HepG2 (cell line): Measurements from ENCODE around the gene DIPK1B. TPM values are rescaled to one million over a fixed set of nuclear protein-coding genes. Genes with fewer than 3 reads are reported as not detected.

Experiments used
- ATAC-seq: fragments of 200-7000 bp; cut with Tn5 transposase; 3 replicates; pipeline ENCODE4 v1.9.1; 2020; ENCODE audit warnings: mild to moderate bottlenecking, moderate library complexity
- BruUV-seq: library from RNA; stranded (reverse); fragments of 400-500 nt; replicated peaks from 2 replicates; lab custom pipeline; 2021; lab: Mats Ljungman, UMichigan
- CTCF ChIA-PET: fragments of 300-600 bp; formaldehyde crosslinking; extraction: SDS; loops from one replicate; lab custom pipeline; 2021; ENCODE audit warnings: low total read pairs, inconsistent platforms, low intra/inter-chr PET ratio; lab: Yijun Ruan, JAX
- POLR2A ChIA-PET: fragments of 350-600 bp; sonication (Branson Sonifier 250); formaldehyde crosslinking; loops from one replicate; lab custom pipeline; 2020; ENCODE audit warnings: antibody characterized with exemption, inconsistent platforms; lab: Yijun Ruan, JAX
- DNase-seq: peaks from one replicate; pipeline ENCODE4 v3.0.0-alpha.2; 2015; ENCODE audit warnings: low spot score
- FAIRE-seq: peaks from 3 replicates; lab custom pipeline; 2011; peaks lifted over from hg19 to GRCh38; lab: Jason Lieb, UNC
- H2AFZ ChIP-seq: one replicate; pipeline ENCODE4 v1.6.1; 2011; ENCODE audit warnings: low read length, inconsistent platforms
- H3K27ac ChIP-seq: fragments of 300-600 bp; 3 replicates; pipeline ENCODE4 v1.8.0; 2011; ENCODE audit warnings: mixed run types, mild to moderate bottlenecking, mixed read lengths, low read length, inconsistent platforms; ENCODE audit not compliant: insufficient read depth; ENCODE audit errors: extremely low read length
- H3K27me3 ChIP-seq, 2 experiments: fragments of 200-600 bp in 1 of 2; 2 replicates in 1 of 2; 3 replicates in 1 of 2; pipeline versions ENCODE4 v1.6.0 to v1.8.0; 2011; ENCODE audit warnings: low read length in 2 of 2, mild to moderate bottlenecking in 2 of 2, moderate library complexity in 2 of 2, inconsistent platforms in 1 of 2; ENCODE audit not compliant: insufficient read depth in 2 of 2, control insufficient read depth in 1 of 2
- H3K36me3 ChIP-seq, 2 experiments: fragments of 200-600 bp in 1 of 2; replicated peaks in 1 of 2; 2 replicates in 1 of 2; 3 replicates in 1 of 2; pipeline versions ENCODE4 v1.5.1 to v1.8.0; 2011; ENCODE audit warnings: low read length in 2 of 2, inconsistent platforms in 1 of 2; ENCODE audit not compliant: insufficient read depth in 2 of 2, control insufficient read depth in 1 of 2
- H3K4me1 ChIP-seq: 2 replicates; pipeline ENCODE4 v1.5.1; 2012; ENCODE audit warnings: low read length, inconsistent platforms; ENCODE audit not compliant: insufficient read depth
- H3K4me2 ChIP-seq: 2 replicates; pipeline ENCODE4 v1.6.0; 2011; ENCODE audit warnings: low read depth, low read length, inconsistent platforms
- H3K4me3 ChIP-seq, 3 experiments: fragments of 200-600 bp in 1 of 3; sonication (generic), shearing (Covaris generic) in 1 of 3; replicated peaks in 1 of 3; 2 replicates each; pipeline ENCODE4 v1.5.1; 2011 to 2016; ENCODE audit warnings: low read length in 3 of 3, inconsistent platforms in 2 of 3, low read depth in 2 of 3, mild to moderate bottlenecking in 2 of 3, control low read depth in 1 of 3, mixed read lengths in 1 of 3; ENCODE audit not compliant: insufficient read depth in 1 of 3
- H3K79me2 ChIP-seq: one replicate; pipeline ENCODE4 v1.6.1; 2011; ENCODE audit warnings: low read length, inconsistent platforms; ENCODE audit not compliant: insufficient read depth
- H3K9ac ChIP-seq: 2 replicates; pipeline ENCODE4 v1.6.0; 2011; ENCODE audit warnings: mild to moderate bottlenecking, low read depth, low read length, inconsistent platforms; ENCODE audit not compliant: insufficient read depth
- H3K9me3 ChIP-seq: 2 replicates; pipeline ENCODE4 v1.5.1; 2012; ENCODE audit warnings: mild to moderate bottlenecking, low read length
- H4K20me1 ChIP-seq: 2 replicates; pipeline ENCODE4 v1.6.0; 2011; ENCODE audit warnings: inconsistent platforms, mild to moderate bottlenecking, low read length, moderate library complexity; ENCODE audit not compliant: insufficient read depth
- ATF7-NPFF ChIP-seq: sonication (generic); formaldehyde crosslinking; IDR thresholded peaks from 2 replicates; pipeline ENCODE4 v1.8.1; 2023; ENCODE audit warnings: mild to moderate bottlenecking, low read depth, missing genetic modification reagents, moderate library complexity
- EZH2 ChIP-seq: conservative IDR thresholded peaks from 2 replicates; pipeline ENCODE4 v1.6.1; 2012; ENCODE audit warnings: mild to moderate bottlenecking, low read depth, low read length, moderate library complexity
- GABPA ChIP-seq, 2 experiments: IDR thresholded peaks; 2 replicates each; pipeline ENCODE4 v1.6.1; 2011 to 2016; ENCODE audit warnings: low read depth in 2 of 2, low read length in 1 of 2, missing biosample characterization in 1 of 2, missing genetic modification characterization in 1 of 2
- KLF12 ChIP-seq: sonication (generic); formaldehyde crosslinking; IDR thresholded peaks from 2 replicates; pipeline ENCODE4 v1.4.0; 2020; ENCODE audit warnings: missing genetic modification reagents, borderline replicate concordance
- WGBS: methylation state at CpG from one replicate; pipeline ENCODE4 v1.1.6; 2017; ENCODE audit warnings: low lambda C conversion rate; 5-methylcytosine and 5-hydroxymethylcytosine counted together
- in situ Hi-C: cut with HindIII; loops from 2 replicates; pipeline ENCODE4 v1.10.0; 2017; ENCODE audit warnings: low pct_unique_long_range_greater_than_20kb; ENCODE audit not compliant: extremely low pct_ligation_motif_present
- intact Hi-C: fragments of 100-400 bp; cut with micrococcal nuclease; formaldehyde crosslinking; loops from one replicate; pipeline ENCODE4 v1.10.0; 2022; ENCODE audit not compliant: unreplicated experiment
- polyA plus RNA-seq, 8 experiments: library from polyadenylated mRNA; depleted of rRNA in 3 of 8; stranded (reverse) in 7 of 8; unstranded in 1 of 8; fragments of >200 nt; fragmentation: Illumina TruSeq in 4 of 8; extraction: Trizol in 4 of 8; gene quantifications; 2 replicates each; pipeline versions ENCODE4 v1.2.1 to v1.2.3, GENCODE V29; 2011 to 2016; ENCODE audit warnings: low read depth in 4 of 8, missing spikeins in 1 of 8, mixed read lengths in 1 of 8; ENCODE audit not compliant: insufficient read depth in 1 of 8
- total RNA-seq, 5 experiments: library from RNA; depleted of rRNA; stranded (reverse); fragments of >200 nt; fragmentation: Illumina TruSeq; extraction: Trizol; gene quantifications; 2 replicates each; pipeline ENCODE4 v1.2.3, GENCODE V29; 2016; ENCODE audit warnings: low read depth in 1 of 5

The DIPK1B gene
- total and polyA plus RNA-seq, 2 of the 13 experiments (the other 11 are each of a cell fraction or from before 2014, with no cell fraction given): 0.18 to 3.9 TPM

DNA sequence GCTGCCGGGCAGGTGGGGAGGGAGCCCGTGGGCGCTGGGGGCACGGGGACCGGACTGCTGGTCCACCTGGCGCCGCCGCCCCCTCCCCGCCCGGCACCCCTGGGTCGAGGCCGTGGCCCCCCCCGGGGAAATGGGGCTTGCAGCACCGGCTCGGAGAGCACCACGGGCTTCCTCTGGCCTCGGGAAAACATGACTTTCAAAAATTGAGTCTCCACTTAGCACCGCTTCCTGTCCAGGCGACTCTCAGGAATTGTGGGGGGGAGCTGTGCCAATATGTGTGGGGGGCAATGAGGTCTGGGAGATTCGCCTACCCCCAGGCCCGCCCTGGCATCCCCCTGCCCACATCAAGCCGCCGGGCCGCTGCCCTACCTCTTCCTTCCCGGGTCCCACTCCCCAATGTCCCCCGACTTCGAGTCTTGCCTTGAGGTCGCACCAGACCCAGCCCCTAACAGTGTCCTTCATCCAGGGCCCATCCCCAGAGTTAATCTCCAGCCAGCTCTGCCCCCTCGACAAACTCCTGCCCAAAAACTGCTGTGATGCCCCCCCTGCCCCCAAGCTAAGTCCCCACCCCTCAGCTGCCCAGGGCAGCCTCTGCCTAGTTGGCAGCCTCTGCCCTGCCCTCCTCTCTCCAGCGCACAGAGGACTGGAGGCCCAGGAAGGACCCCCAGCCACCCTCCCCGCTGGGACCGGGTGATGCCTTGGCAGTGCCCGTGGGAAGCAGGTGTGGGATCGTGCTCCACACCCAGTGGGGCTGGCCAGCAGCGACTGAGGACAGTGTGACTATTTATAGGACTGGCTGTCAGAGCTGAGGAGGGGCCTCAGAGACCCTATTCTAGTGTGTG is 45.8 kb upstream of the DIPK1B start:
- in situ Hi-C loops: no loop called here
- 34% methylated on average over 13 of the region's 35 CpGs for WGBS
- ATAC-seq: no peak
- Histone ChIP-seq H3K4me3 (peak overlapping the region in 1 of 3 experiments; percentile 33; a peak in 1 of 6 replicates), H3K9ac (no peak overlapping the region), H3K9me3 (no peaks in the 10 kb centered on the region)
- TF ChIP-seq EZH2 (peak; percentile 61; the same call in 1 of the 2 replicates), ATF7-NPFF (CRISPR knock-in tag) (no peak)
- TF ChIP-seq, all 625 proteins: peak for 1
- H2AFZ ChIP-seq: no peak overlapping the region
- DNase-seq (no peak), FAIRE-seq (no peak)
- CTCF ChIA-PET: no interaction called here
- H3K27ac ChIP-seq: no peak overlapping the region
- peaks cover 28 to 82% of the 10 kb centered on the region in 2 experiments; a peak in 4 of 5 replicates for H3K27me3 ChIP-seq
- POLR2A ChIA-PET: no interaction called here
- H3K79me2 ChIP-seq: no peaks in the 10 kb centered on the region
- intact Hi-C loops: no loop called here
- BruUV-seq: no TSS peak
- no peaks in the 10 kb centered on the region for H3K36me3 ChIP-seq
- H4K20me1 ChIP-seq: 0 out of 2 replicates have a peak, but pooled peaks cover 3% of the 10 kb centered on the region
- H3K4me2 ChIP-seq: no peak overlapping the region; the same call in 1 of the 2 replicates
- peaks cover 16% of the 10 kb centered on the region for H3K4me1 ChIP-seq

DNA sequence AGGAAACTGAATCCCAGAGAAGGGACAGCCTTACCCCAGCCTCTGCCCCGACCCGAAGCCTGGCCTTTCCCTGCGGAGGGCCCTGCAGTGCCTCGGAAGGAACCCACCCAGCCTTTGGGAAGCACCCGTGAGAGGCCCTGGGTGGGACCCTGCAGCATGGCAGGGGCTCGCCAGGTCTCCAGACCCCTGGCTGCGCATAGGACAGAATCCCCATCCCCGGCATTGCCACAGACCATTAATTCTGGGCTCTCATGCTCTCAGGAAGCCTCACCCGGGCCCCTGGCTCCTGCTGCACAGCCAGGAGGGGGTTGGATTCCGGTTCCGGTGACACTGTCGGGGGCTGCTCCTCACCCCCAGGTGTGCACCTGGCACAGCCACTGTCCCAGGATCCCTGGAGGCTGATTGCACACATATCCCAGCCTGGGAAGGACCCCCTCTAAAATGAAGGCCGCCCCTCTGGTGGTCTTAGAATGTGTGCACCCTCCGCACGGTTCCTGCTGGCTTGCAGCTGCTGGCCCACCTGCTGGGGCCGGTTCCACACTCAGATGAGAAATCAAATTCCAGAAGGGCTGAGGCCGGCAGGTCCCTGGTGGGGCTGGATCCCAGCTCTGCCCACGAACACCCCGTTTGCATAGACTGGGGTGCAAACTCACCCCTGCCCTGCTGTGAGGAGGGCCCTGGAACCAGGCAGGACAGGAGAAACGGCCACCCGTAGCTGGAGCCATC is 45.0 kb upstream of the DIPK1B start:
- Histone ChIP-seq H3K4me3 (no peak overlapping the region), H3K9ac (no peak overlapping the region), H4K20me1 (0 out of 2 replicates have a peak, but pooled peaks cover 3% of the 10 kb centered on the region), H3K27me3 (peaks cover 26 to 74% of the 10 kb centered on the region in 2 experiments; a peak in 4 of 5 replicates), H3K4me2 (no peak overlapping the region), H3K27ac (no peak overlapping the region), H3K4me1 (peaks cover 24% of the 10 kb centered on the region), H3K79me2 (no peaks in the 10 kb centered on the region), H3K9me3 (no peaks in the 10 kb centered on the region), H3K36me3 (no peaks in the 10 kb centered on the region), H2AFZ (no peak overlapping the region)
- in situ Hi-C loops (no loop called here), intact Hi-C loops (no loop called here)
- ChIA-PET POLR2A (no interaction called here), CTCF (no interaction called here)
- no TSS peak for BruUV-seq
- 38% methylated on average over 4 of the region's 21 CpGs for WGBS
- ATAC-seq (no peak), FAIRE-seq (no peak), DNase-seq (no peak)
- TF ChIP-seq KLF12 (CRISPR knock-in tag) (no peak), GABPA (IDR thresholded peaks at IDR 0.05; ENCODE audit: low read depth, low read length) (no peak), GABPA (CRISPR knock-in tag; IDR thresholded peaks at IDR 0.05; ENCODE audit: low read depth) (peak; percentile 44; the same call in 1 of the 2 replicates)
